DND-41 (cell line): ENCODE measurements around the gene KCTD4.

Source experiments
- CTCF ChIP-seq: IDR thresholded peaks from 2 replicates; pipeline ENCODE4 v1.5.1; 2012; ENCODE audit warnings: borderline replicate concordance, low read length, moderate library complexity, mild to moderate bottlenecking; ENCODE audit not compliant: poor library complexity, severe bottlenecking; ENCODE audit errors: extremely low read depth
- EZH2 ChIP-seq: IDR thresholded peaks from 3 replicates; pipeline ENCODE4 v1.6.1; 2012; ENCODE audit warnings: borderline replicate concordance, low read depth, mild to moderate bottlenecking, moderate library complexity, low read length, inconsistent platforms; ENCODE audit not compliant: severe bottlenecking

- TF ChIP-seq EZH2: no peak
- TF ChIP-seq CTCF: no peak
Observed at GRCh38 chr13:45238945-45239795, 38.3 kb upstream of the KCTD4 start.
